ENCODE measurements around the gene RXRA.

RXRA gene

GRCh38 chr9:134336924-134337323 lies 10.7 kb downstream of the RXRA start:
- no peak for DNase-seq (ENCODE audit: low read depth, low spot score)

- no peak for DNase-seq (ENCODE audit: low read depth, low spot score)
These were observed 11.2 kb downstream of the RXRA start for GRCh38 chr9:134337469-134337868.

DNA sequence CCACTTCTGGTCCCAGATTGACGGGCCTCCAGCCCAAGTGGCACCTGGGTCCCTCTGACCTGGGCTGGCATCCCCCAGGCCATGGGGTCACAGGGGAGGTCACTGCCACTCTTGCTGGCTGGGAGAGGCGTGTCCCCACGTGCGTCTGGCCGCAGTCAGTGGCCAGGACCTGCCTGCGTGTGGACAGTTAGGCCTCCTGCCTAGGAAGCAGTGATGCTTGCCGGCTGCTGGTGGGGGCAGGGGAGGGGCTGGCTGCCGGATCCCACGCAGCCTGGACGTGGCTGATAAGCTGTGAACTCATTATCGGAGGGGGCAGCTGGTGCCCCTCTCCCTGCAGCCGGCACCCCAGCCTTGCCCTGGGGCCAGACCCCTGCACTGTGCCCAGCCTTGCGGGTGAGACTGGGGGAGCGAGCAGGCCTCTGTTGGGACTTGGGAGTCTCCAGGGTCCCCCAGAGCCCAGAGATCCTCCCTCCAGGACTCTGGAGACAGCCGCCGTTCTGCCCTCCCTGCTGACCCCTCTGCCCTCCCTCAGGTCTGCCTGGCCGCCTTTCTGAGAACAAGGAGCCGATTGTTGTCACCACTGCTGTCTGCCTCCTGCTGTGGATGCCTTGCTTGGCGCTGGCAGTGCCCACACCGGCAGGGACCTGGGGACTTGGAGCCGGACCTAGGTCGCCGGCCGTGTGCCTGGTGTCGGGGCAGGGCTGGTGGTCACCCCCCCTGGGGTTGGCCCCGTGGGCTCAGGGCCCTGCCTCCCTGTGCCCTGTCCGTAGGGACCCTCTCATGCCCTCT lies 12.3 kb downstream of the RXRA start:
- DNase-seq (ENCODE audit: low read depth, low spot score): no peak

DNA sequence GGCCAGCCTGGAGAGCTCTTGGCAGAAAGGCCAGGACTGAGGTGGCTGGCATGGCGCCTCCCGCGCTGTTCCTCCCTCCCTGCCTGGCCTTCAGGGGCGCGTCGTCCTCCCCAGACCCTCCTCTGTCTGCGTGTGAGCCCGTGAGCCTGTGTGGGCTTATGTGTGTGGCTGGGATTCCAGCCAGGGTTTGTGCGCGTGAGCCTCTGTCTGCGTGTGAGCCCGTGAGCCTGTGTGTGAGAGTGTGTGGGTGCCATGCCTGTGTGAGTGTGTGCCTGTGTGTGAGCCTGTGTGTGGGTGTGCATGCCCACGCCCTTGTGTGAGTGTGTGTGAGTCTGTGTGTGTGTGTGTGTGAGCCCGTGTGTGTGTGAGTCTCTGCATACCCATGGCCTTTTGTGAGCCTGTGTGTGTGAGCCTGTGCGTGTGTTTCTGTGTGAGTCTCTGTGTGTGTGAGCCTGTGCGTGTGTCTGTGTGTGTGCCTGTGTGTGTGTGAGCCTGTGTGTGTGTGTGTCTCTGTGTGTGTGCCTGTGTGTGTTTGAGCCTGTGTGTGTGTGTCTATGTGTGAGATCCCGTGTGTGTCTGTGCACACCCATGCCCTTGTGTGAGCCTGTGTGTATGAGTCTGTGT lies 13.0 kb downstream of the RXRA start:
- no peak for DNase-seq (ENCODE audit: low read depth, low spot score)

DNA sequence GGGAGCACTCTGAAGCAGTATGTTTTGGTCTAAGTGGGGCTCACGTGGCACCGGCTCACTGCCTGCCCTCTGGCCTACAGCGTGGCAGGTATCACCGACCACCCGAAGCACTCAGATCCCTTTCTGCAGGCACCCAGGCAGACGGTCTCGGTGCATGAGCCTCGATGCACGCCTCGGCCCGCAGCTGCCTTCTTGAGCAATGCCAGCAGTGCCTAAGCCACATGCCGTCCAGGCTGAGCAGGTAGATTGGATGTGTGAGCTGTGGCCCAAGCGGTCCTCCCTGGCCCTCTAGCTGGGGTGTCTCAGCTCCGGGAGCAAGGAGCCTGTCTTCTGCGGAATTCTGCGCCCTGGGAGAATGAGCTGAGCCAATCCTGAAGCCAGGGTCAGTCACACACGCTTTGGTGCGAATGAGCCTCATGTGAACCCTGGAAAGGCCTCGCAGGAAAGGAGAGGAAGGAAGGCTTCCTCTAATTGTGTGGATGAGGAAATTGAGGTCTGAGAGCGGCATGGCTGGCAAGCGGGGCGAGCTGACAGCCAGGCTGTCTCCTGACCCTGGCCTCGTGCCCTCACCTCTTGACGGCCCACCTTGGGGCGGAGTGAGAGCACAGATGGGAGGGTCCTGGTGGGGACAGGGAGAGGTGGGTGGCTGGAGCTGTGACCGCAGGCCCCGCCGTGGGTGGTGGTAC lies 14.4 kb downstream of the RXRA start:
- DNase-seq (ENCODE audit: low read depth, low spot score): no peak

GRCh38 chr9:134341306-134341705 lies 15.1 kb downstream of the RXRA start:
- DNase-seq (ENCODE audit: low read depth, low spot score): no peak

GRCh38 chr9:134341929-134342745 lies 15.9 kb downstream of the RXRA start:
- no peak for DNase-seq (ENCODE audit: low read depth, low spot score)

DNA sequence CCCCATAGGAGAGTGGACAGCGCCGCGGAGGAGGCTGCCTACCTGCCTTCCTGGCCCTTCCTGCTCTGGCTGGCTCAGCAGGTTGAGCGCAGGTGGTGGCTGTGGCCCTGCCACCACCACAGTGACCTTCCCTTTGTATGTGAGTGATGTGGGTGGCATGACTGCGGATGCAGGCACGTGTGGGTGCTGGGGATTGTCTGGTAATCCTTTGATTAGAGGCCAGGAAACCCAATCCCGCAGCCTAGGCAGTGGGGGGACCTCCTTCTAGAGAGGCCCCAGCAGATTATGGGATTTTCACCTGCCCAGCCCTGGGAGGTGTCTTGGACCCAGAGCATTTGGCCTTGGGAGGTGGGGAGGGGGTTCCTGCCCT lies 16.5 kb downstream of the RXRA start:
- no peak for DNase-seq (ENCODE audit: low read depth, low spot score)

DNA sequence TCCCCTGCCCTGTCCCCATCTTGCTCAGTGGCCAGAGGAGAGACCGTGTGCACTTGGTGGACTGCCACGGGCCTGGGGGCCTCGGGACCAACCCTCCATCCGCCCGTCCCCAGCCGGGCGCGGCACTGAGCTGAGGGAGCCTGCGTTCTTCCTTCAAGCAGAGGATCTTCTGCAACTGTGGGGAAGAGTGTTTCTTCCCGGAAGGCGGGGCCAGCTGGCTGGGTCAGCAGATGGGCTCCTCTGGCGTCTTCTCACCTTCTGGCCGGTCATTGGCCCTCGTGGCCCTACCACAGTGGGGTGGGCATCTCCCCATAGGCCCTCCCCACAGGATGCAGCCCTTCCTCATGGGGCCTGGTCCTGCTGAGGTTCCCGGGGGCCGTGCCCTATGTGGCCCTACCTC lies 17.4 kb downstream of the RXRA start:
- DNase-seq (ENCODE audit: low read depth, low spot score): no peak

GRCh38 chr9:134344068-134344799 lies 18.0 kb downstream of the RXRA start:
- no peak for DNase-seq (ENCODE audit: low read depth, low spot score)

DNA sequence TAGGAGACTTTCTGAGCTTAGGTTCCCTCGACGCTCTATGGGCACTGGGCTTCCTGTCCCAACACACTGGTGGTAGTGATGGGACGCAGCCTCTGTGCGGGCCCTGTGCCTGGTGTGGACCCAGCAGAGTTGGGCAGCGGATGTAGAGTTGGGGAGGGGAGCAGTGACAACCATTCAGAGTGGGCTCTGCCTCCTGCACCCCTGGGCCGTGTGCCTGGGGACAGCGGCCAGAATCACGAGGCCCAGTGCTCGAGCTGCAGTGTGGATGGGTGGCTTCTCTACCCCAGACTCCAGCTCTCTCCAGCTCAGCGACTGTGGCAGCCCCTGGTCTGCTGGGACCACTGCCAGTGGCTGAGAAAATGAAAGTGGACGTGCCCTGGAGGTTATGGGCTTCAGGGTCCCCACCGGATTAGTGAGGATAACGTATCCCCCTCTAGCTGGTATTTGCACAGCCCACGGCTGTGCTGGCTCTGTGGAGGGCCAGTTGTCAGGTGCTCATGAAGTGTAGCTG lies 18.6 kb downstream of the RXRA start:
- DNase-seq (ENCODE audit: low read depth, low spot score): no peak

DNA sequence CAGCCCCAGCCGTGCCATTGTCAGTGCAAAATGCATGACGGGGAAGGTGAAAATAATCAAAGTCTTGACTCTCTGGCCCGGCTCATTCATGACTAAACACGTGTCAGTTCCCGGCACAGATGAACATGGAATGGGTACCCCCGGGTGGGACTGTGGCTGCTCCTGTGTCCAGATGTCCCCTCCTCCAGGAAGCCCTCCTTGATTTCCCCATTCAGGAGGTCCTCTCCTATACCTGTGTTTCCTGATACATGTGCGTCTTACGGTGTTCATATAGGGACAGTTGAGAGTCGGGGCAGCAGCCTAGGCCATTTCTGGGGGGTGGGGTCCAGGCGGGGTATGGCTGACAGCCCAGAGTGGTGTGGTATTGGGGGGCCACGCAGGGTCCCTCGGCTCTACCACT lies 19.5 kb downstream of the RXRA start:
- no peak for DNase-seq (ENCODE audit: low read depth, low spot score)

- DNase-seq (ENCODE audit: low read depth, low spot score): no peak
These were observed 19.9 kb downstream of the RXRA start for GRCh38 chr9:134346151-134346550.

GRCh38 chr9:134346840-134347583 lies 20.8 kb downstream of the RXRA start:
- no peak for DNase-seq (ENCODE audit: low read depth, low spot score)

GRCh38 chr9:134347996-134348395 lies 21.7 kb downstream of the RXRA start:
- DNase-seq (ENCODE audit: low read depth, low spot score): no peak

GRCh38 chr9:134348404-134349155 lies 22.3 kb downstream of the RXRA start:
- DNase-seq (ENCODE audit: low read depth, low spot score): no peak

DNA sequence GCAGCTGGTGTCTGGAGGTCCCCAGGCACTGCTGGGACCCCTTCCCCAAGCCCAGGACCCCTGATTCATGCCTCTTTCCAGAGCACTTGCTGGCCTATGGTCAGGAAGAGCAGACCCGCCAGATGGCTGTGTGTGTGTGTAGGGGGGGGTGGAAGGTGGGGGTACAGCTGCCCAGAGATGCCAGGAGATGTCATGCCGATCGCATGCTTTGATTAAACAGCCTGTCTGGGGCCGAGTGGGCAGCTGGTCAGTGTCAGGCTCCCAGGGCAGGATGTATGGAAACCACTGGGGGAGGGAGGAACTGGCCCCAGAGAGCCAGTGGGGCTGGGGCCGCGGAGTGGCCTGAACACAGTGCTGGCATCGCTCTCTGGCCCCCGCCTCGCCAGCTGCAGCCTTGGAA lies 23.7 kb downstream of the RXRA start:
- no peak for DNase-seq (ENCODE audit: low read depth, low spot score)

GRCh38 chr9:134350416-134350994 lies 24.2 kb downstream of the RXRA start:
- DNase-seq (ENCODE audit: low read depth, low spot score): no peak

DNA sequence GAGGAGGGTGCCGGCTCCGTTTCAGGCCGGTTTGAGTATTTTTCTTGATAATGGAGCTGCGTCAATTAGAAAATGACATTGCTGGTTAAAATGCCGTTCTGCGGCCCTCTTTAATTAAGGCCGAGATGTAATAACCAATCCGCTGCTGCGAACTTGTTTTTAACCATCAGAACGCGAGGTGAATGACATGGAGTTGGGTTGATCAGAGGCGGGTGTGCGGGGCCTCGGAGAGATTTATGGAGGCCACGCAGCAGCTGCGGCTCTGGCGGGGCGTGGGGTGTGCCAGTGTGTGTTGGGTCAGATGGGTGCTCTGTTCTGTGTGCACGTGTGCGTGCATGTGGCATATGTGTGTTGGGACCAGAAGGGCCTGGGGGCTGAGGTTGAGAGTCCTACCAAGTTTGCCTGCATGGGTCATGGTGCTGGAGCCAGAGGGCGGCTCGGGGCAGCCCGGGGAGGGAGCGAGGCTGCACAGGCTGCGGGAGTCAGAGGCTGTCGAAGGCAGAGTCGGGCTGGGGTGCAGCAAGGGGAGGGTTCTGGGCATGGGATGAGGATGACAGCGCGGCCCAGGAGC lies 25.4 kb downstream of the RXRA start:
- no peak for DNase-seq (ENCODE audit: low read depth, low spot score)

All from activated CD4-positive, CD25-positive, alpha-beta regulatory T cell treated with anti-CD3 and anti-CD28 coated beads, Interleukin-2, amount 50 U/mL, for 16 hours (primary cell).